ENCODE data around the gene DQX1.

The DQX1 gene

DNA sequence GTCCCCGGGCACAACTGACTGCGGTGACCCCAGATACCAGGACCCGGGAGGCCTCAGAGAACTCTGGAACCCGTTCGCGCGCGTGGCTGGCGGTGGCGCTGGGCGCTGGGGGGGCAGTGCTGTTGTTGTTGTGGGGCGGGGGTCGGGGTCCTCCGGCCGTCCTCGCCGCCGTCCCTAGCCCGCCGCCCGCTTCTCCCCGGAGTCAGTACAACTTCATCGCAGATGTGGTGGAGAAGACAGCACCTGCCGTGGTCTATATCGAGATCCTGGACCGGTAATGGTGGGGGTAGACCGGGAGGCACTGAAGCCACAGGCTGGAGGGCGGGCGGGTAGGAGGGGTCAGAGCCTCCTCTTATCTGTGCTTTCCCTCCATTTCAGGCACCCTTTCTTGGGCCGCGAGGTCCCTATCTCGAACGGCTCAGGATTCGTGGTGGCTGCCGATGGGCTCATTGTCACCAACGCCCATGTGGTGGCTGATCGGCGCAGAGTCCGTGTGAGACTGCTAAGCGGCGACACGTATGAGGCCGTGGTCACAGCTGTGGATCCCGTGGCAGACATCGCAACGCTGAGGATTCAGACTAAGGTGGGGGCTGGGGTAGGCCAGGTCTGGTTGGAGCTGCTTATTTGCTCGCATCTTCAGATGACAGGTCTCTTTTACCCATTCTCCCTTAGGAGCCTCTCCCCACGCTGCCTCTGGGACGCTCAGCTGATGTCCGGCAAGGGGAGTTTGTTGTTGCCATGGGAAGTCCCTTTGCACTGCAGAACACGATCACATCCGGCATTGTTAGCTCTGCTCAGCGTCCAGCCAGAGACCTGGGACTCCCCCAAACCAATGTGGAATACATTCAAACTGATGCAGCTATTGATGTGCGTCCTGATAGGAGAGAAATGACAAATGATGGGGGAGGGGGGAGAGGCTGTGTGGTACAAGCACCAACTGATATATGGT is 4.5 kb upstream of the DQX1 start:
- peak; percentile 82 for DNase-seq

- DNase-seq, result peak; percentile 99
These were observed 3.6 kb upstream of the DQX1 start, which contains the start of the genes AUP1 and HTRA2 for GRCh38 chr2:74529357-74530238. Gene AUP1 (minus strand): TSS chr2:74529706. CDS start chr2:74529629, 77 bp downstream. Gene HTRA2 (plus strand): TSS chr2:74529933. CDS start chr2:74530007, 74 bp downstream.

GRCh38 chr2:74528600-74529356 is 2.7 kb upstream of the DQX1 start:
- no peak for DNase-seq

- DNase-seq, result no peak
These were observed 1.7 kb upstream of the DQX1 start for GRCh38 chr2:74527741-74528140.

- DNase-seq, result no peak
These were observed 709 bp upstream of the DQX1 start for GRCh38 chr2:74526649-74527230.

GRCh38 chr2:74524955-74525716 is 895 bp downstream of the DQX1 start:
- no peak for DNase-seq

DNA sequence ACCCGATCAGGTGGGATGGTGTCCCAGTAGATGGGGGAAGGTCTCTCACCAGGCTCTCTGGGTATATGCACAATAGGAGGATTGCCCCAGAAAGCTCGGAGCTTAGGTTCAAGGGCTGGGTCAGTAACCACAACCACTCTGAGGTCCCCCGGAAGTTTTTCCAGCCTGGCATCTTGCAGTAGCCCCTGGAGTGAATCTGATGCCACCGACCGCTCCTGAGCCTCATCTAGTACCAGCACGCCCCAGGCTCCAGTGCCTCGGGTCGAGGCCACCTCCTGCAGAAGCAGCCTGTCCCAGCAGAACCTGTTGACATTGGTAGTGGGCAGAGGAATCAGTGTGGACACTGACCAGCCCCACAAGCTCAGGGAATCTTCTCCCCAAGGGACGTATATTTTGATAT is 2.0 kb downstream of the DQX1 start:
- DNase-seq, result no peak

DNA sequence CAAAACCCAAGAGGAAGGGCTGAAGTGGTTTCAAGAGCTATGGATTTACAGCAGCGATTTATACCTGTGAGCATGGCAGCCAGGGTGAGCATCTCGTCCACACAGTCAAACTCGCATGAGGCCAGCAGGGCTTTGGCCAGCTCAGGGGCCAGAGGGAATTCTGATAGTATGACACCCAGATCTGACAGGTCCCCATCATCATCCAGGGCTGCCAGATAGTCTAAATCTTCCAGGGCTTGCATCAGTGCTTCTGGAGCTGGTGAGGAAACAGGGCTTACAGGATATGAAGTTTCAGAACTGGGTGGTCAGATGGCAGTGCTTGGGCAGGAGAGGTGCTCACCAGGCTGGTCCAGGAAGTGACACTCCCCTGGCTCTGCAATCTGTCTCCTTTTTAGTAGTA is 3.5 kb downstream of the DQX1 start:
- no peak for DNase-seq

DNA sequence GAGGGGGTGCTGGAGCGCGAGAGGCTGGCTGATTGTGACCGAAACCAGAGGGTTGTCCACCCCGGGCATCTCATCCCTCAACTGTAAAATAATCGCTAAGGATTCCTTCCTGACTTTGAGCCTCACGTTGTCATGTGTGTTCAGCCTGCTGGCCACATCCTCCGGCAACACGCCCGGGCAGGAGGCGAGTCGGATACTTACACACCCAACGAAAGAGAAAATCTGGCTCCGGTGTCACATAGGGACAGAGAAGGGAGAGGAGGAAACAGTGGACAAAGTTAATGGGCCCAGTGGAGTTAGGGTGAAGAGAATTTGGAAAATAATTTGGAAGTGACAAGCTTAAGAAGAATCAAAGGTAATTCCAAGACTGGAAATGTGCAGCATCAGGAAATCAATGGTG is 9.4 kb downstream of the DQX1 start:
- DNase-seq, result no peak

DNA sequence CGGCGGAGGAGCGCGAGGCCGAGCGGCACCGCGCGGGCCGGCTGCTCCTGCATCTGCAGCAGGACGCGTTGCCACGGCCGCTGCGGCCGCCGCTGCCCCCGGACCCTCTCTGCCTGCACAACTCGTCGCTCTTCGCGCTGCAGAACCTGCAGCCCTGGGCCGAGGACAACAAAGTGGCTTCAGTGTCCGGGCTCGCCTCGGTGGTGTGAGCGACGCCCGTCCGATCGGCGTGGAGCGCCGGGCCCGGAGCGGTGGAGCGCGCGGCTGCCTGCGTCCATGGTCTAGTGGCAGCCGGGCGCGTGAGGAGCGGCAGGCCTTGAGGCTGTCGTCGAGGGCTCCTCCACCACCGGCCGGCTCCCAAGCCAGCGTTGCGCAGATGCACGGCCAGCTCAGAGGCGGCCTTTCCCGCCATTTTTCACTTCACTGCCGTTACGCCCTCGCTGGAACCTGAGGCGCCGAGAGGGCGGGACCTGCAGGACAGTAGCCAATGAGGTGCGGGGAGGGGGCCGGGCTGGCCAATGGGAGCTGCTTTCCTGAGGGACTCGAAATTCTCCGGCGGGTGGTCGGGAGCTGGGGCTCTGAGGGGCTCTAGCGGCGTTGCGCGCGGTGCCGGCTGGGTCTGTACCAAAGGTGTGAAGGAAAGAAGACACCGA is 9.9 kb downstream of the DQX1 start:
- peak; percentile 75 for DNase-seq

GRCh38 chr2:74515271-74515980 is 10.6 kb downstream of the DQX1 start:
- DNase-seq, result no peak

DNA sequence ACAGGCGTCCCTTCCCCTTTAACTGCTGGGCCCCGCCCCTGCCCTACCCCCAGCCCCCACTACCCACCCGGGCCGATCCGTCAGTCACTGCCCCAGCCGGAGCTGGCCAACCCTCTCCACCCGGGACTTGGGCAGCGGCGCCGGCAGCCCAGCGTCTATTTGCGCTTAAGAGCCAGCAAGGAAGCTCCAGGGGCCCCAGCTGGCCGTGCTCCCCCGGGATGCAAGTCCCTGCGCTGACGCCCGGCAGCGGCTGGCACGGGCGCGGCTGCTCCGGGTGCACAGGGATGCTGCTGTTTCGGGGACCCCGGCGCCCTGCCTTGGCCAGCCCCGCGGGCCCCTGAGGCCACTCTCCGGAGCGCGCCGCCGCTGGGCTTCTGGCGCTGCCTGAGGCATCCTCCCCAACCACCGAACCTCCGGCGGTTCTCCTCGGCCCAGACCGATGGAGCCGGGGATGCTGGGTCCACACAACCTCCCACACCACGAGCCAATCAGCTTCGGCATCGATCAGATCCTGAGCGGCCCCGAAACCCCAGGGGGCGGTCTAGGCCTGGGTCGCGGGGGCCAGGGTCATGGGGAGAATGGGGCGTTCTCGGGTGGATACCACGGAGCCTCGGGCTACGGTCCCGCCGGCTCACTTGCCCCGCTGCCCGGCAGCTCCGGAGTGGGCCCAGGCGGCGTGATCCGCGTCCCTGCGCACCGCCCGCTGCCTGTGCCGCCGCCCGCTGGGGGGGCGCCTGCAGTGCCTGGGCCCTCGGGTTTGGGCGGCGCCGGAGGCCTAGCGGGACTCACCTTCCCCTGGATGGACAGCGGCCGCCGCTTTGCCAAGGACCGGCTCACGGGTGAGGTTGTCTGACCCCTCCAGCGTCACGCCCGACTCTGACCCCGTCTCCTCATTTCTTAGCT is 11.4 kb downstream of the DQX1 start, which contains the start of gene TLX2:
TLX2 (plus strand) TSS at position 83 of the 903 bp plus-strand sequence; CDS start at position 440, 357 bp downstream.
- no peak for DNase-seq

GRCh38 chr2:74513605-74514367 is 12.2 kb downstream of the DQX1 start:
- DNase-seq, result peak; percentile 28

DNA sequence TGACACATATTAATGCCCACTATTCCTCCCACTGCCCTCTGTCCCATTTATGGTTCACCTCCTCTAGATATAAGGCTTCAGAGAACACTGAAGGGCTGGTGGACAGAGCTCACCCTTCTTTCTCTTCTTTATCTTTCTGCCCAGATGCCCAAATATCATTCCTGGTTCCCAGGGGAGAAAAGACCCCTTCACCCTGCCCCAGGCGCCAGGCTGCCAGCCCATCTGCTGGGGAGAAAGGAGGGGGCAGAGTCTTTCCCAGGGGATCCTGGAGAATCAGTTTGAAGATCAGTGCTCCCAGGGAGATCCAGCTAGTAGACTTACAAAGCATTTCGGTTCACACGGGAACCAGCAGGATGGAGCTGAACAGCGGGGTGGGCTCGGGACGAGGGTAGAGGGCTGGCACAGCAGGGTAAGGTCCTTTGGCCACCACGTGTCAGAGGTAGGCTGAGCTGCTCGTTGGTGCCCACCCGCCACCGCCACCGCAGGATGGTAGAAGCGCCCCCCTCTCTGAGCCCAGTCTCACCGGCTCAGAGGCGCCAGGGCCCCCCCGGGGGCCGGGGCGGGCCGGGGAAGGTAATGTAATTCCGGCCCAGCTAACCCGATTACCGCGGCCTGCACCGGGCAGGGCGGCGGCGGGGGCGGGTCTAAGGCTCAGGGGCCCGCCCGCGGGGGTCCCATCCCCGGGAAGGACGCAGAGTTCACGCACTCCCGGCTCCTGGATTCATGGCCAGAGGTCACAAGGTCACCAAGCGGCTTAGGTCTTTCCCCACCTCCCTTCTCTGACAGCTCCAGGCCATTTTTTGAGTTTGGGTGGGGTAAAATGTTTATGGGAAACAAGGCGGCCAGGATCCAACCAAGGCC is 13.1 kb downstream of the DQX1 start:
- no peak for DNase-seq

DNA sequence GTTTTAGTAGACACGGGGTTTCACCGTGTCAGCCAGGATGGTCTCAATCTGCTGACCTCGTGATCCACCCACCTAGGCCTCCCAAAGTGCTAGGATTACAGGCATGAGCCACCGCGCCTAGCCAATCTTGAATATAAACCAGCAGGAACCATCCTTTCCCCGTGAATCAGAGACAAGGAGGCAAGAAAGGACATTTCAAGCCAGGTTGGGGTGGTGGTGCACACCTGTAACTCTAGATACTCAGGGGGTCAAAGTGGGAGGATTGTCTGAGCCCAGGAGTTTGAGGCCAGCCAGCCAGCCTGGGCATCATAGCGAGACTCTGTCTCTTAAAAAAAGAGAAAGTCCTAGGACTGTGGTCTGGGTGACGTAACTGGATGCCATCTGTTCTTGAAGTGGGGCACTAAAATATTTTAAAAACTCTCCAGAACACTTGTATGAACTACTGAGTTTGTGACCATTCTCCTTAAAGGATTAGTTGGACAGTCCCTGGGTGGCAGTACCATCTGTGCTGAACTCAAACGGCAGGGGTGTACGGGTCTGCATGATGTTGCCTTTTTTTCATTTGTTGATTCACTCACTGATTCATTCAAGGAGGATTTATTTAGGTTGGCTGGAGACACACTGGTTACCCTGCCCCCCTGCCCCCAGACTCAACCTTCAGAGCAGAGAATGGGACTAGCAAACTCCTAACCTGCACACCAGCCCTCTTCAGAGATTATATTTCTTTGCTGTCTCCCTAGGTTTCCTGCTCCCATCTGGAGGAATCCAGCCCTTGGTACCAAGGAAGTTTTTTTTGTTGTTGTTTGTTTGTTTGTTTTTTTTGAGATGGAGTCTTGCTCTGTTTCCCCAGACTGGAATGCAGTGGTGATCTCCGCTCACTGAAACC is 14.7 kb downstream of the DQX1 start:
- no peak for DNase-seq

DNA sequence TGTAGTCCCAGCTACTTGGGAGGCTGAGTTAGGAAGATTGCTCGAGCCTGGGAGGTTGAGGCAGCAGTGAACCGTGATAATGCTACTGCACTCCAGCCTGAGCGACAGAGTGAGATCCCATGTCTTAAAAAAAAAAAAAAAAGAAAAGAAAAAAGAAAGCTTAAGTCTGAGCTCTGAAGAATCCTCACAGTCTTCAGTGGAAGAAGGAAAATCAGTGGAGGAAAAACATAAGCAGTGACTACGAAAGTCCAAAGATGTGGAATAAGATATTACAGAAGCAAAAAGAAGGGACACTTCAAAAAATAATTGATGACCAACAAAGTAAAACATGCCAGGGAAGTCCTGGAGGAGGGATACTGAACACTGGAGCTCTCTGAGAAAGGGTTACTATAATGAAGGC is 15.8 kb downstream of the DQX1 start:
- no peak for DNase-seq

Measured in activated CD4-positive, alpha-beta T cell treated with anti-CD3 and anti-CD28 coated beads, Interleukin-2, amount 50 U/mL, for 16 hours (primary cell).